Panc1 (cell line): ENCODE measurements around the gene MAP3K15.

Source experiments
- CTCF ChIP-seq: fragments of 450-650 bp; IDR thresholded peaks from 2 replicates; pipeline ENCODE4 v1.5.1; 2017; ENCODE audit warnings: mild to moderate bottlenecking
- POLR2AphosphoS5 ChIP-seq: IDR thresholded peaks from 2 replicates; pipeline ENCODE4 v1.6.1; 2012; ENCODE audit warnings: mild to moderate bottlenecking, low read depth, low read length, moderate library complexity

GRCh38 chrX:19540076-19540475 lies 24.8 kb upstream of the MAP3K15 start:
- no peak for TF ChIP-seq CTCF
- TF ChIP-seq POLR2AphosphoS5, result no peak
